Endothelial cell (in vitro differentiated cells): ENCODE results near the gene GABBR2. TPM values are rescaled to one million over a fixed set of nuclear protein-coding genes. Genes with fewer than 3 reads are reported as not detected.
A peak's percentile ranks its signal among the peaks of the same experiment; 100 is the strongest.

Experiments
- DNase-seq: peaks from one replicate; pipeline ENCODE4 v3.0.0; 2021; ENCODE audit warnings: low spot score
- H3K27ac Mint-ChIP-seq: one replicate; pipeline ENCODE4 v1.8.0; 2021; ENCODE audit warnings: mixed read lengths, inconsistent platforms; ENCODE audit not compliant: unreplicated experiment
- H3K27me3 Mint-ChIP-seq: one replicate; pipeline ENCODE4 v1.8.0; 2021; ENCODE audit warnings: mild to moderate bottlenecking, moderate library complexity, mixed read lengths, inconsistent platforms; ENCODE audit not compliant: unreplicated experiment
- H3K36me3 Mint-ChIP-seq: one replicate; pipeline ENCODE4 v1.8.0; 2021; ENCODE audit warnings: mild to moderate bottlenecking, low read depth, mixed read lengths, inconsistent platforms; ENCODE audit not compliant: unreplicated experiment
- H3K4me1 Mint-ChIP-seq: one replicate; pipeline ENCODE4 v1.8.0; 2021; ENCODE audit warnings: mild to moderate bottlenecking, mixed read lengths, inconsistent platforms; ENCODE audit not compliant: unreplicated experiment
- H3K4me3 Mint-ChIP-seq: one replicate; pipeline ENCODE4 v1.8.0; 2021; ENCODE audit warnings: mild to moderate bottlenecking, mixed read lengths, inconsistent platforms; ENCODE audit not compliant: unreplicated experiment
- H3K9me3 Mint-ChIP-seq: one replicate; pipeline ENCODE4 v1.8.0; 2021; ENCODE audit warnings: mixed read lengths, inconsistent platforms; ENCODE audit not compliant: unreplicated experiment
- total RNA-seq: library from RNA; stranded (reverse); fragmentation: NEBNext Ultra II Directional; extraction: Animal tissue kit (Norgen Biotek cat#: 25700); gene quantifications from one replicate; pipeline ENCODE4 v1.2.1, GENCODE V29; 2021; ENCODE audit not compliant: unreplicated experiment
- TF ChIP-seq, protein P1 (sequence below): fragments of 200-600 bp; sonication (generic); IDR thresholded peaks from one replicate; pipeline ENCODE4 v1.5.0; 2021; ENCODE audit warnings: antibody characterized with exemption; ENCODE audit not compliant: unreplicated experiment

GABBR2 gene
- total RNA-seq, 1 donor from 2014 or later: 0.46 TPM

DNA sequence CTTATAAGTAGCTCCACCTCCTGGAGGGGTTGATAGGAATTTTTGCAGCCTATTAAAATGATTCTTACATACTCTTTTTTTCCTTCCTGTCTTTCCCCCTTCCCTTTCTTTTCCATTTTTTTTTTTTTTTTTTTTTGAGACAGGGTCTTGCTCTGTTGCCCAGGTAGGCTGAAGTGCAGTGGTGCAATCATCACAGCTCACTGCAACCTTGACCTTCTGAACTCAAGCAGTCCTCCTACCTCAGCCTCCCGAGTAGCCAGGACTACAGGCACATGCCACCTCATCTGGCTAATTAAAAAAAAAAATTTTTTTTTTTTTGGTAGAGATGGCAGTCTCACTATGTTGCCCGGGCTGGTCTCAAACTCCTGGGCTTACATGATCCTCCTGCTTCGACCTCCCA lies 448.9 kb downstream of the GABBR2 start:
- H3K4me3 Mint-ChIP-seq: no peak overlapping the region
- H3K9me3 Mint-ChIP-seq: no peaks in the 10 kb centered on the region
- no peak for DNase-seq
- no peaks in the 10 kb centered on the region for H3K36me3 Mint-ChIP-seq
- TF ChIP-seq, protein P1, sequence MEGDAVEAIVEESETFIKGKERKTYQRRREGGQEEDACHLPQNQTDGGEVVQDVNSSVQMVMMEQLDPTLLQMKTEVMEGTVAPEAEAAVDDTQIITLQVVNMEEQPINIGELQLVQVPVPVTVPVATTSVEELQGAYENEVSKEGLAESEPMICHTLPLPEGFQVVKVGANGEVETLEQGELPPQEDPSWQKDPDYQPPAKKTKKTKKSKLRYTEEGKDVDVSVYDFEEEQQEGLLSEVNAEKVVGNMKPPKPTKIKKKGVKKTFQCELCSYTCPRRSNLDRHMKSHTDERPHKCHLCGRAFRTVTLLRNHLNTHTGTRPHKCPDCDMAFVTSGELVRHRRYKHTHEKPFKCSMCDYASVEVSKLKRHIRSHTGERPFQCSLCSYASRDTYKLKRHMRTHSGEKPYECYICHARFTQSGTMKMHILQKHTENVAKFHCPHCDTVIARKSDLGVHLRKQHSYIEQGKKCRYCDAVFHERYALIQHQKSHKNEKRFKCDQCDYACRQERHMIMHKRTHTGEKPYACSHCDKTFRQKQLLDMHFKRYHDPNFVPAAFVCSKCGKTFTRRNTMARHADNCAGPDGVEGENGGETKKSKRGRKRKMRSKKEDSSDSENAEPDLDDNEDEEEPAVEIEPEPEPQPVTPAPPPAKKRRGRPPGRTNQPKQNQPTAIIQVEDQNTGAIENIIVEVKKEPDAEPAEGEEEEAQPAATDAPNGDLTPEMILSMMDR: no peak
- H3K27ac Mint-ChIP-seq: no peak overlapping the region
- peaks cover 3% of the 10 kb centered on the region for H3K27me3 Mint-ChIP-seq
- peaks cover 8% of the 10 kb centered on the region for H3K4me1 Mint-ChIP-seq

DNA sequence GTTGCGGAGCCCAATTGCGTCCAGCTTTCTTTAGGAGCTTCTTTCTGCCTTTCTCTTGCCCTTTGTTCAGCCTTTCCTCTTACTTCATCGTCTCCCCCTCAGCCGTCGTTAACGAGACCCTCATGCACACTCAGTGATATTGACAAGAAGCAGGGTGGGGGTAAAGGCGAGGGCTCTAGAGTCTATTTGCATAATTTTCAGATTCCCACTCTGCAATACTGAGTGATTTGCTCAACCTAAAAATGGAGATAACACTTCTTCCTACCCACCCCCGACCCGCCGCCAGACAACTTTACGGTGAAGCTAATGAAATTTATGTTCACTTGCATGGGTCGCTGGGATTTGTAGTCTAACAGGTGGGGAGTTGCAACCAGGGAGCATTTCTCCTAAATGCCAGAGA lies 452.0 kb downstream of the GABBR2 start:
- no peak for DNase-seq
- TF ChIP-seq, protein P1: no peak
- peak overlapping the region; percentile 97 for H3K4me3 Mint-ChIP-seq
- peak overlapping the region; percentile 94 for H3K27ac Mint-ChIP-seq
- no peaks in the 10 kb centered on the region for H3K9me3 Mint-ChIP-seq
- H3K27me3 Mint-ChIP-seq: peaks cover 3% of the 10 kb centered on the region
- H3K4me1 Mint-ChIP-seq: peaks cover 5% of the 10 kb centered on the region
- no peaks in the 10 kb centered on the region for H3K36me3 Mint-ChIP-seq

DNA sequence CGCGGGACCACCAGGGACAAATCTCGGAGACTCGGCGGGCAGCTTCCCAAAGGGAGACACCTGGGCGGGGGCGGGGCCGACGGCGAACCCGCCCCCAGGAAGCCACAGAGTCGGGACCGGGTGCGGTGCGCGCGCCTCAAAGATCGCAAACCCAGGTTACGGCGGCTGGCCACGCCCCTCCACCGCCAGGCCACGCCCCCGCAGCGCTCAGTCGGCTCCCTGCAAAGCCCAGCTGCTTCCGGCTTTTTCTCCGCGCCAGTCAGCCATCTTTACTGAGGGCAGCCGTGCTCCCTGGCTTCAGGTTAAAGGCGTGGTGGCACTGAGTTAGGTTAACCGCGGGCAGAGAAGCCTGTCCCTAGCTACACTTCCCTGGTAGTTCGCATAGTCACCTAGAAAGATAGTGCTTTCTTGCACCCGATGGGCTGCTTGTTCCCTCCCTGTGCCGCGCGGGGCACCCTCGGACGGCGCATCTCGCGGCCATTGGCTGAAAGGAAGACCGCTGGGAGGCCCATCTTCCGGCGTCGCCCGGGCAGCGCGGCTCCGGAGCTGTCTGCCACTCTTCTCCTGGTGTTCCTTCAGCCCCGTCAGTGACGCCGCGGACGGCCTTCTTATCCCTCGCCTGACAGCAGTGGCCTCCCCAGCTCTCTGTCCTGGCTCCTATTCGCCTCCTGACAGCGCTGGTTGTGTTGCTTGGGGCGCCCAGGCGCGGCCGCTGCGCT lies 453.0 kb downstream of the GABBR2 start, which contains the start of gene TBC1D2:
Gene TBC1D2, minus strand, starts transcription at position 72 of the 719 bp plus-strand sequence. CDS start 108 bp downstream, outside the sequence.
- peaks cover 3% of the 10 kb centered on the region for H3K27me3 Mint-ChIP-seq
- no peaks in the 10 kb centered on the region for H3K36me3 Mint-ChIP-seq
- peak; percentile 97 for DNase-seq
- H3K27ac Mint-ChIP-seq: peak within 1 kb of the TSS; percentile 94
- no peaks in the 10 kb centered on the region for H3K9me3 Mint-ChIP-seq
- peak within 1 kb of the TSS; percentile 97 for H3K4me3 Mint-ChIP-seq
- TF ChIP-seq, protein P1: no peak
- H3K4me1 Mint-ChIP-seq: peaks cover 5% of the 10 kb centered on the region

DNA sequence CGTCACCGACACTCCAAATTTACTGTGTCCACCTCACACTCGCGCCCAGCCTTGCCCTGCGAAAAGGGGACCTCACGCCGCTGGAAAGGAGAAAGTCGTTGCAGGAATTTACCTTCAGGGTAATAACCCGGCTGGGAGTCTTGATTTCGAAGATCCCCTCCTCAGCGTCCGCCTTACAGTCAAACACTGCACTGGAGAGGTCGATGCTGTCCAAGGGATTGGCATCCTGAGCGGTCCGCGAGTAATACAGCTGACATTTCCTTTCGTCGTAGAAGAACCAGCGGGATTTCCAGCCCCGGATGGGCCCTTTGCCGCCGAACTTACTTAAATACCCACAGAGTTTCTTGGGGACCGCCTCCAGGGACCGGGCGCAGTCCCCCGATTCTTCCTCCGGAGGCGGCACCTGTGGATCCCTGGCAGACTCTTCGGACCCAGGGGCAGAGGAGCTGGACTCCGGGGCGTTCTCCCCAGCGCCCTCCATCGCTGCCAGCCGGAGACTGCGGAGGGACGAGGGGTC lies 453.6 kb downstream of the GABBR2 start:
- Mint-ChIP-seq H3K27ac (peak overlapping the region; percentile 9), H3K9me3 (no peaks in the 10 kb centered on the region), H3K27me3 (peaks cover 5% of the 10 kb centered on the region), H3K4me1 (peaks cover 5% of the 10 kb centered on the region), H3K36me3 (no peaks in the 10 kb centered on the region), H3K4me3 (peak overlapping the region; percentile 86)
- peak; percentile 38 for DNase-seq
- TF ChIP-seq, protein P1: no peak
